ENCODE measurements around the gene SHB. TPM values are rescaled to one million over a fixed set of nuclear protein-coding genes. Genes with fewer than 3 reads are reported as not detected.

Gene SHB
- total and polyA plus RNA-seq, 8 donors, result 3.5 to 37.7 (median 8.5) TPM

DNA sequence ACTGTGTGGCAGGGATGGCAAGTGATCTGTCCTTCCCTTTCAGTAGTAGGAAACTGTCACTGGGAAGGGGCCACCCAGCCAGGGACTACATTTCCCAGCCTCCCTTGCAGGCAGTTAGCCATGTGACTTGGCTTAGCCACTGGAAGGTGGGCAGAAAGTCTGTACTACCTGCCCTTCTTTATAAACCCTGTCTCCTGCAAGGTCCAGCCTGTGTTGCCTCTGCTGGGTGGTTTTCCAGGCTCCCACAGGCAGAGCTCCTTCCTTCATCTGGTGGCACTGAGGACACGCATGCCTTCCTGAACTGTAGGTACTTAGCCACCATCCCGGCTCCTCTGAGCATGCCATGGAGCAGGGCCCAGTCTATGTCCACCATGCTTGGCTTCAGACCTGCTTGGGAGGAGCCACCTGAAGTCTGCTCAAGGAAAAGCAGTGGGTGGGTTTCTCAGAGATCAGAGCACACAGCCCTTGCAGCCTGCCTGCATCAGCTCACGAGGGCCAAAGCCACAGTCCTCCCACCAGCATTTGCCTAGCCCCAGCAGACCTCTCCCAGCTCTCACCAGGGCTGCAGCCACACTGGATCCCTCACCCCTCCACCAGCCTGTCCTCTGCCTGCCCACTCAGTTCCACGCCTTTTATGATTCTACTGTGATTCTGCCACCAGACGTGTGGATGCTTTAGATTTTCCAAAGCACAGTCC lies 148.4 kb downstream of the SHB start:
- TF ChIP-seq EP300 (IDR thresholded peaks at IDR 0.05) (no peak), POLR2A (IDR thresholded peaks at IDR 0.05) (no peak), POLR2AphosphoS5 (IDR thresholded peaks at IDR 0.05) (no peak)
- TF ChIP-seq, protein P1, sequence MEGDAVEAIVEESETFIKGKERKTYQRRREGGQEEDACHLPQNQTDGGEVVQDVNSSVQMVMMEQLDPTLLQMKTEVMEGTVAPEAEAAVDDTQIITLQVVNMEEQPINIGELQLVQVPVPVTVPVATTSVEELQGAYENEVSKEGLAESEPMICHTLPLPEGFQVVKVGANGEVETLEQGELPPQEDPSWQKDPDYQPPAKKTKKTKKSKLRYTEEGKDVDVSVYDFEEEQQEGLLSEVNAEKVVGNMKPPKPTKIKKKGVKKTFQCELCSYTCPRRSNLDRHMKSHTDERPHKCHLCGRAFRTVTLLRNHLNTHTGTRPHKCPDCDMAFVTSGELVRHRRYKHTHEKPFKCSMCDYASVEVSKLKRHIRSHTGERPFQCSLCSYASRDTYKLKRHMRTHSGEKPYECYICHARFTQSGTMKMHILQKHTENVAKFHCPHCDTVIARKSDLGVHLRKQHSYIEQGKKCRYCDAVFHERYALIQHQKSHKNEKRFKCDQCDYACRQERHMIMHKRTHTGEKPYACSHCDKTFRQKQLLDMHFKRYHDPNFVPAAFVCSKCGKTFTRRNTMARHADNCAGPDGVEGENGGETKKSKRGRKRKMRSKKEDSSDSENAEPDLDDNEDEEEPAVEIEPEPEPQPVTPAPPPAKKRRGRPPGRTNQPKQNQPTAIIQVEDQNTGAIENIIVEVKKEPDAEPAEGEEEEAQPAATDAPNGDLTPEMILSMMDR (IDR thresholded peaks at IDR 0.05), result no peak
- peaks cover 7 to 20% (median 15%) of the 10 kb centered on the region in 4 donors for H3K4me1 ChIP-seq
- no peaks in the 10 kb centered on the region for H3K27me3 ChIP-seq
- H3K9me3 ChIP-seq, result no peaks in the 10 kb centered on the region
- 89 to 94% (median 92%) methylated on average over 5 of the region's 5 CpGs for WGBS, 5 donors
- intact Hi-C loops (cut with DNase I; ENCODE audit: low total_unique reads), result loop anchor here (10.0 kb wide), 1 partner anchor 94 kb away; no protein-coding TSS in a partner anchor
- peaks cover 0 to 48% (median 36%) of the 10 kb centered on the region in 4 donors for H3K36me3 ChIP-seq
- no peak overlapping the region for H3K27ac ChIP-seq
- no peak overlapping the region for H3K4me3 ChIP-seq
- DNase-seq, result peak in 1 of 2 donors; percentile 56

DNA sequence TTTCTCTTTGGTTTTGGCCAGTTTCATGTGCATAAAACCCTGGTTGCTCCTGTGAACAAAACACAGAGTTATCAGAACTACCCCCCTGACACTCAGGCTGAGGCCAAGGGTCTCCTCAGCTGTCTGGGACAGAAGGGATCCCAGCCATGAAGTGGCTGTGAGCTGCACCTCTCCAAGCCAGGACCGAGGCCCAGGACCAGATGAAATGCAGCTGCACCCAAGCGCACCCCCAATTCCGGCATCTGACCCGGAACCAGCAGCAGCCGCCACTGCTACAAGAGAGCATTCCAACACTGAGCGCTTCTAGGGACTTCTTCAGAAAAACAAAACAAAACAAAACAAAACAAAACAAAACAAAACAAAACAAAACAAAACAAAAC lies 149.1 kb downstream of the SHB start:
- Histone ChIP-seq H3K36me3 (peaks cover 0 to 48% (median 36%) of the 10 kb centered on the region in 4 donors), H3K4me3 (no peak overlapping the region), H3K27ac (no peak overlapping the region), H3K4me1 (peaks cover 7 to 24% (median 16%) of the 10 kb centered on the region in 4 donors), H3K9me3 (no peaks in the 10 kb centered on the region), H3K27me3 (no peaks in the 10 kb centered on the region)
- intact Hi-C loops (cut with DNase I; ENCODE audit: low total_unique reads), result loop anchor here (5.0 to 10.0 kb wide), 3 partner anchors 95 to 475 kb away; partner anchors contain the start of gene ALDH1B1
- 81 to 92% (median 89%) methylated on average over 6 of the region's 6 CpGs for WGBS, 5 donors
- TF ChIP-seq POLR2A (IDR thresholded peaks at IDR 0.05) (no peak), POLR2AphosphoS5 (IDR thresholded peaks at IDR 0.05) (no peak)
- TF ChIP-seq, protein P1 (IDR thresholded peaks at IDR 0.05), result no peak
- DNase-seq, result no peak

DNA sequence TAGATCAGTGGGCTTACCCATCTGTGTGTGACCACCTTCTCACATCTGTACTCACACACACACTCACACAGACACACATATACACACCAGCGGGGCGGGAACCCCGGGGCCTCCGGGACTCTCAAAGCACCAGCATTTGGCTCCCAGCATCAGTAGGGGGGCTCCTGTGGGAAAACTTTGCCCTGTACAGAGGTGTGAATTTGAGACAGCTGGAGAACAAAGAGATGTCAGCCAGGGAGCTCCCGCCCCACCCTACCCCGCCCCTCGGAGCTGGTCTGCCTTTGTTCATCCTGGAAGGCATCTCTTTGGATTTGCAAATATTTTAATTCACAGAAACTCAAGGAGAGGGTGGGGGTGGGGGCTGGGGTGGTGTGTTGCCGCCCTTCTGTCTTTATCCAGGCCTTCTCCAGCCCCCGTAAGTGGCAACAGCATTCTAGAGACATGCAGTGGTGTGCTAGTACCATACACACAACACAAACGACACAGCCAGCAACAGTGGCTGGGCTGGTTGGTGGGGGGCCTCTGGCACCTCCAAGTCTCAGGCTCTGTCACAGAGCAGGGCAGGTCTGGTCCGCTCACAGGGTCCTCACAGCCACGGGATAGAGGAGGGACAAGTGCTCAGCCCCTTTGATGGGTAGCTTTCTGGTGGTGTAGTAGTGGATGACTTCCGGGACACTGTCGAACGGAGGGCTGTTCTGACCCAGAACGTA lies 149.6 kb downstream of the SHB start:
- intact Hi-C loops (cut with DNase I; ENCODE audit: low total_unique reads), result loop anchor here (5.0 to 10.0 kb wide), 2 partner anchors 238 to 475 kb away; partner anchors contain the start of gene ALDH1B1
- no peak for DNase-seq
- 81 to 86% (median 85%) methylated on average over 14 to 16 of the region's 16 CpGs for WGBS, 5 donors
- peaks cover 0 to 48% (median 36%) of the 10 kb centered on the region in 4 donors for H3K36me3 ChIP-seq
- H3K27me3 ChIP-seq, result no peaks in the 10 kb centered on the region
- no peak for TF ChIP-seq POLR2A (IDR thresholded peaks at IDR 0.05)
- TF ChIP-seq, protein P1 (IDR thresholded peaks at IDR 0.05), result no peak
- TF ChIP-seq POLR2AphosphoS5 (IDR thresholded peaks at IDR 0.05), result no peak
- TF ChIP-seq EP300 (IDR thresholded peaks at IDR 0.05), result no peak
- H3K4me3 ChIP-seq, result no peak overlapping the region
- H3K4me1 ChIP-seq, result peaks cover 7 to 24% (median 17%) of the 10 kb centered on the region in 4 donors
- H3K9me3 ChIP-seq, result no peaks in the 10 kb centered on the region
- no peak overlapping the region for H3K27ac ChIP-seq

- no peak for DNase-seq
- H3K36me3 ChIP-seq, result peaks cover 0 to 48% (median 36%) of the 10 kb centered on the region in 4 donors
- H3K4me3 ChIP-seq, result no peak overlapping the region
- peaks cover 7 to 29% (median 22%) of the 10 kb centered on the region in 4 donors for H3K4me1 ChIP-seq
- H3K9me3 ChIP-seq, result no peaks in the 10 kb centered on the region
- TF ChIP-seq, protein P1 (IDR thresholded peaks at IDR 0.05), result no peak
- TF ChIP-seq POLR2A (IDR thresholded peaks at IDR 0.05), result no peak
- TF ChIP-seq POLR2AphosphoS5 (IDR thresholded peaks at IDR 0.05), result no peak
- no peak for TF ChIP-seq EP300 (IDR thresholded peaks at IDR 0.05)
- H3K27ac ChIP-seq, result no peak overlapping the region
- 56 to 83% (median 81%) methylated on average over 3 to 6 of the region's 6 CpGs for WGBS, 5 donors
- no peaks in the 10 kb centered on the region for H3K27me3 ChIP-seq
- intact Hi-C loops (cut with DNase I; ENCODE audit: low total_unique reads), result loop anchor here (5.0 to 10.0 kb wide), 2 partner anchors 239 to 476 kb away; partner anchors contain the start of gene ALDH1B1
Measured at GRCh38 chr9:37918665-37919170, 150.3 kb downstream of the SHB start.
